SK-N-SH treated with all-trans-retinoic acid at 6 μM for 48 hours (cell line): Measurements from ENCODE around the gene POLD1.

Source experiments
- ATAC-seq: fragments of 200-7000 bp; cut with Tn5 transposase; 3 replicates; pipeline ENCODE4 v1.9.1; 2020; ENCODE audit warnings: mild to moderate bottlenecking, moderate library complexity
- ARNTL ChIP-seq: fragments of 450-650 bp; formaldehyde crosslinking; IDR thresholded peaks from 2 replicates; pipeline ENCODE4 v1.5.0; 2020; ENCODE audit warnings: low read depth, mild to moderate bottlenecking, moderate library complexity, borderline replicate concordance
- BACH2 ChIP-seq: fragments of 250-450 bp; sonication (Bioruptor Pico); IDR thresholded peaks from 2 replicates; pipeline ENCODE4 v1.9.0; 2021; ENCODE audit warnings: mild to moderate bottlenecking, borderline replicate concordance
- CSDC2 ChIP-seq: fragments of 250-450 bp; sonication (Bioruptor Pico); IDR thresholded peaks from 2 replicates; pipeline ENCODE4 v1.5.0; 2020; ENCODE audit warnings: mild to moderate bottlenecking, moderate library complexity
- ESRRG ChIP-seq: fragments of 250-450 bp; sonication (Bioruptor Pico); IDR thresholded peaks from 2 replicates; pipeline ENCODE4 v1.6.1; 2021; ENCODE audit warnings: mild to moderate bottlenecking
- GLIS3 ChIP-seq: fragments of 250-450 bp; sonication (Bioruptor Pico); IDR thresholded peaks from 2 replicates; pipeline ENCODE4 v1.5.0; 2020; ENCODE audit warnings: mild to moderate bottlenecking, moderate library complexity
- ISL1 ChIP-seq: fragments of 250-450 bp; sonication (Bioruptor Pico); IDR thresholded peaks from 2 replicates; pipeline ENCODE4 v2.1.2; 2022; ENCODE audit warnings: mild to moderate bottlenecking, moderate library complexity
- OSR1 ChIP-seq: fragments of 250-450 bp; sonication (Bioruptor Pico); IDR thresholded peaks from 2 replicates; pipeline ENCODE4 v1.8.0; 2022; ENCODE audit warnings: moderate library complexity, mild to moderate bottlenecking, inconsistent platforms
- PPARA ChIP-seq: fragments of 250-450 bp; sonication (Bioruptor Pico); IDR thresholded peaks from 2 replicates; pipeline ENCODE4 v1.5.0; 2020; ENCODE audit warnings: mild to moderate bottlenecking, borderline replicate concordance
- RARB ChIP-seq: fragments of 250-450 bp; sonication (Bioruptor Pico); IDR thresholded peaks from 2 replicates; pipeline ENCODE4 v1.8.0; 2021; ENCODE audit warnings: mild to moderate bottlenecking, moderate library complexity
- SNAI2 ChIP-seq: fragments of 250-450 bp; sonication (Bioruptor Pico); IDR thresholded peaks from 2 replicates; pipeline ENCODE4 v1.5.0; 2020; ENCODE audit warnings: mild to moderate bottlenecking, moderate library complexity
- TCF4 ChIP-seq: fragments of 250-450 bp; sonication (Bioruptor Pico); IDR thresholded peaks from 2 replicates; pipeline ENCODE4 v1.8.0; 2021; ENCODE audit warnings: mild to moderate bottlenecking, moderate library complexity, borderline replicate concordance
- TOX ChIP-seq: fragments of 250-450 bp; sonication (Bioruptor Pico); IDR thresholded peaks from 2 replicates; pipeline ENCODE4 v1.8.0; 2021; ENCODE audit warnings: mild to moderate bottlenecking, moderate library complexity, borderline replicate concordance
- ZC3H10 ChIP-seq: fragments of 250-450 bp; sonication (Bioruptor Pico); IDR thresholded peaks from 2 replicates; pipeline ENCODE4 v1.5.1; 2021; ENCODE audit warnings: mild to moderate bottlenecking, moderate library complexity
- ZFP3 ChIP-seq: fragments of 250-450 bp; sonication (Bioruptor Pico); IDR thresholded peaks from 2 replicates; pipeline ENCODE4 v1.5.0; 2020; ENCODE audit warnings: mild to moderate bottlenecking, moderate library complexity
- ZFP30 ChIP-seq: fragments of 450-650 bp; formaldehyde crosslinking; IDR thresholded peaks from 2 replicates; pipeline ENCODE4 v1.5.0; 2022; ENCODE audit warnings: mild to moderate bottlenecking, moderate library complexity
- ZNF565 ChIP-seq: fragments of 450-650 bp; formaldehyde crosslinking; conservative IDR thresholded peaks from 2 replicates; pipeline ENCODE4 v1.5.0; 2020; ENCODE audit warnings: low read depth, mild to moderate bottlenecking, moderate library complexity
- ZNF70 ChIP-seq: fragments of 450-650 bp; formaldehyde crosslinking; IDR thresholded peaks from 2 replicates; pipeline ENCODE4 v1.5.0; 2020; ENCODE audit warnings: mild to moderate bottlenecking, moderate library complexity
- ZNF8 ChIP-seq: fragments of 450-650 bp; formaldehyde crosslinking; IDR thresholded peaks from 2 replicates; pipeline ENCODE4 v1.5.0; 2020; ENCODE audit warnings: mild to moderate bottlenecking, moderate library complexity
- TF ChIP-seq, protein P1 (sequence below): fragments of 250-450 bp; sonication (Bioruptor Pico); IDR thresholded peaks from 2 replicates; pipeline ENCODE4 v1.8.0; 2021; ENCODE audit warnings: low read depth, mild to moderate bottlenecking, moderate library complexity, borderline replicate concordance
- TF ChIP-seq, protein P2 (sequence below): fragments of 250-450 bp; sonication (Bioruptor Pico); IDR thresholded peaks from 2 replicates; pipeline ENCODE4 v1.8.0; 2020; ENCODE audit warnings: mild to moderate bottlenecking, moderate library complexity, borderline replicate concordance
- TF ChIP-seq, protein P3 (sequence below): fragments of 250-450 bp; sonication (Bioruptor Pico); IDR thresholded peaks from 2 replicates; pipeline ENCODE4 v1.5.0; 2020; ENCODE audit warnings: mild to moderate bottlenecking, moderate library complexity
- TF ChIP-seq, protein P4 (sequence below): fragments of 250-450 bp; sonication (Bioruptor Pico); IDR thresholded peaks from 2 replicates; pipeline ENCODE4 v1.5.1; 2021; ENCODE audit warnings: mild to moderate bottlenecking, moderate library complexity

POLD1 gene

DNA sequence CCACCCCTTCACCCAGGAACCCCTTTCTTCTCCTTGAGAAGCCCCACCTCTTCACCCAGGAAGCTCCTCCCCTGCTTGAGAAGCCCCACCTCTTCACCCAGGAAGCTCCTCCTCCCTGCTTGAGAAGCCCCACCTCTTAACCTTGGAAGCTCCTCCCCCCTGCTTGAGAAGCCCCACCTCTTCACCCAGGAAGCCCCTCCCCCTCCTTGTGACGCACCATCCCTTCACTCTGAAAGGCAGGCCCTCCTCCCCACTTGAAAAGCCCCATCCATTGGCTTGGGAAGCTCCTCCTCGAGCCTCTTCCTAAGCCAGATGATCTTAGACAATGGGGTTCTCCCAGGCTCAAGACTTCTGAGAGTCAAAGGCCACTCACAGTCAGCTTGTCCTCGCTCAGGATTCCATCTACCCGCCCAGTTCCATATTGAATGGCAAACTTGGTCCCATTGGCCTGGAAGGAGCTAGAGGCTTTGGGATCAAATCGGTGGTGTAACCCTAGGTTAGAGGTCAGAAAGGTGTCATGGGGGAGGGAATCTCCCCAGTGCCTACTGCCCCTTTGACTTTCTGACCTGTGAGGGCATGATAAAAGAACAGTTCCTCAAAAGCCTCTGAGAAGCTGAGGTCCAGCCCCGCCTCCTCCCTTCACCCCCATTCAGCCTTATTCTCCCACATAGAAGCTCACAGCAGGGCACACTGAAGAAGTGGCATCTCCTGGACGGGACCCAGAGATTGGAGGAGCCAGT lies 22.7 kb upstream of the POLD1 start:
- no peak for ATAC-seq
- no peak for TF ChIP-seq ESRRG (CRISPR knock-in tag)
- TF ChIP-seq CSDC2 (CRISPR knock-in tag) = no peak
- TF ChIP-seq OSR1 = no peak
- no peak for TF ChIP-seq BACH2 (CRISPR knock-in tag)
- TF ChIP-seq, protein P1, sequence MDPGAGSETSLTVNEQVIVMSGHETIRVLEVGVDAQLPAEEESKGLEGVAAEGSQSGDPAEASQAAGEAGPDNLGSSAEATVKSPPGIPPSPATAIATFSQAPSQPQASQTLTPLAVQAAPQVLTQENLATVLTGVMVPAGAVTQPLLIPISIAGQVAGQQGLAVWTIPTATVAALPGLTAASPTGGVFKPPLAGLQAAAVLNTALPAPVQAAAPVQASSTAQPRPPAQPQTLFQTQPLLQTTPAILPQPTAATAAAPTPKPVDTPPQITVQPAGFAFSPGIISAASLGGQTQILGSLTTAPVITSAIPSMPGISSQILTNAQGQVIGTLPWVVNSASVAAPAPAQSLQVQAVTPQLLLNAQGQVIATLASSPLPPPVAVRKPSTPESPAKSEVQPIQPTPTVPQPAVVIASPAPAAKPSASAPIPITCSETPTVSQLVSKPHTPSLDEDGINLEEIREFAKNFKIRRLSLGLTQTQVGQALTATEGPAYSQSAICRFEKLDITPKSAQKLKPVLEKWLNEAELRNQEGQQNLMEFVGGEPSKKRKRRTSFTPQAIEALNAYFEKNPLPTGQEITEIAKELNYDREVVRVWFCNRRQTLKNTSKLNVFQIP (CRISPR knock-in tag) = no peak
- TF ChIP-seq, protein P2, sequence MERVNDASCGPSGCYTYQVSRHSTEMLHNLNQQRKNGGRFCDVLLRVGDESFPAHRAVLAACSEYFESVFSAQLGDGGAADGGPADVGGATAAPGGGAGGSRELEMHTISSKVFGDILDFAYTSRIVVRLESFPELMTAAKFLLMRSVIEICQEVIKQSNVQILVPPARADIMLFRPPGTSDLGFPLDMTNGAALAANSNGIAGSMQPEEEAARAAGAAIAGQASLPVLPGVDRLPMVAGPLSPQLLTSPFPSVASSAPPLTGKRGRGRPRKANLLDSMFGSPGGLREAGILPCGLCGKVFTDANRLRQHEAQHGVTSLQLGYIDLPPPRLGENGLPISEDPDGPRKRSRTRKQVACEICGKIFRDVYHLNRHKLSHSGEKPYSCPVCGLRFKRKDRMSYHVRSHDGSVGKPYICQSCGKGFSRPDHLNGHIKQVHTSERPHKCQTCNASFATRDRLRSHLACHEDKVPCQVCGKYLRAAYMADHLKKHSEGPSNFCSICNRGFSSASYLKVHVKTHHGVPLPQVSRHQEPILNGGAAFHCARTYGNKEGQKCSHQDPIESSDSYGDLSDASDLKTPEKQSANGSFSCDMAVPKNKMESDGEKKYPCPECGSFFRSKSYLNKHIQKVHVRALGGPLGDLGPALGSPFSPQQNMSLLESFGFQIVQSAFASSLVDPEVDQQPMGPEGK (CRISPR knock-in tag) = no peak
- no peak for TF ChIP-seq ZNF70
- no peak for TF ChIP-seq ZFP30 (CRISPR knock-in tag)
- TF ChIP-seq ZNF8 (CRISPR knock-in tag) = no peak
- TF ChIP-seq, protein P3, sequence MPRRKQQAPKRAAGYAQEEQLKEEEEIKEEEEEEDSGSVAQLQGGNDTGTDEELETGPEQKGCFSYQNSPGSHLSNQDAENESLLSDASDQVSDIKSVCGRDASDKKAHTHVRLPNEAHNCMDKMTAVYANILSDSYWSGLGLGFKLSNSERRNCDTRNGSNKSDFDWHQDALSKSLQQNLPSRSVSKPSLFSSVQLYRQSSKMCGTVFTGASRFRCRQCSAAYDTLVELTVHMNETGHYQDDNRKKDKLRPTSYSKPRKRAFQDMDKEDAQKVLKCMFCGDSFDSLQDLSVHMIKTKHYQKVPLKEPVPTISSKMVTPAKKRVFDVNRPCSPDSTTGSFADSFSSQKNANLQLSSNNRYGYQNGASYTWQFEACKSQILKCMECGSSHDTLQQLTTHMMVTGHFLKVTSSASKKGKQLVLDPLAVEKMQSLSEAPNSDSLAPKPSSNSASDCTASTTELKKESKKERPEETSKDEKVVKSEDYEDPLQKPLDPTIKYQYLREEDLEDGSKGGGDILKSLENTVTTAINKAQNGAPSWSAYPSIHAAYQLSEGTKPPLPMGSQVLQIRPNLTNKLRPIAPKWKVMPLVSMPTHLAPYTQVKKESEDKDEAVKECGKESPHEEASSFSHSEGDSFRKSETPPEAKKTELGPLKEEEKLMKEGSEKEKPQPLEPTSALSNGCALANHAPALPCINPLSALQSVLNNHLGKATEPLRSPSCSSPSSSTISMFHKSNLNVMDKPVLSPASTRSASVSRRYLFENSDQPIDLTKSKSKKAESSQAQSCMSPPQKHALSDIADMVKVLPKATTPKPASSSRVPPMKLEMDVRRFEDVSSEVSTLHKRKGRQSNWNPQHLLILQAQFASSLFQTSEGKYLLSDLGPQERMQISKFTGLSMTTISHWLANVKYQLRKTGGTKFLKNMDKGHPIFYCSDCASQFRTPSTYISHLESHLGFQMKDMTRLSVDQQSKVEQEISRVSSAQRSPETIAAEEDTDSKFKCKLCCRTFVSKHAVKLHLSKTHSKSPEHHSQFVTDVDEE (CRISPR knock-in tag) = no peak
- no peak for TF ChIP-seq ISL1 (CRISPR knock-in tag)
- no peak for TF ChIP-seq TCF4 (CRISPR knock-in tag)
- no peak for TF ChIP-seq ZC3H10 (CRISPR knock-in tag)
- TF ChIP-seq ZNF565 (CRISPR knock-in tag) = no peak
- TF ChIP-seq ARNTL (CRISPR knock-in tag) = no peak
- TF ChIP-seq TOX = no peak

- TF ChIP-seq TOX (no peak), SNAI2 (CRISPR knock-in tag) (no peak), BACH2 (CRISPR knock-in tag) (no peak), ZNF70 (no peak), ZC3H10 (CRISPR knock-in tag) (no peak), ZFP3 (no peak), ARNTL (CRISPR knock-in tag) (no peak), PPARA (CRISPR knock-in tag) (no peak), RARB (CRISPR knock-in tag) (no peak), ZFP30 (CRISPR knock-in tag) (no peak), GLIS3 (no peak), ZNF8 (CRISPR knock-in tag) (no peak), ZNF565 (CRISPR knock-in tag) (no peak), ESRRG (CRISPR knock-in tag) (no peak)
- TF ChIP-seq, protein P1 (CRISPR knock-in tag) = no peak
- TF ChIP-seq, protein P2 (CRISPR knock-in tag) = no peak
- TF ChIP-seq, protein P4, sequence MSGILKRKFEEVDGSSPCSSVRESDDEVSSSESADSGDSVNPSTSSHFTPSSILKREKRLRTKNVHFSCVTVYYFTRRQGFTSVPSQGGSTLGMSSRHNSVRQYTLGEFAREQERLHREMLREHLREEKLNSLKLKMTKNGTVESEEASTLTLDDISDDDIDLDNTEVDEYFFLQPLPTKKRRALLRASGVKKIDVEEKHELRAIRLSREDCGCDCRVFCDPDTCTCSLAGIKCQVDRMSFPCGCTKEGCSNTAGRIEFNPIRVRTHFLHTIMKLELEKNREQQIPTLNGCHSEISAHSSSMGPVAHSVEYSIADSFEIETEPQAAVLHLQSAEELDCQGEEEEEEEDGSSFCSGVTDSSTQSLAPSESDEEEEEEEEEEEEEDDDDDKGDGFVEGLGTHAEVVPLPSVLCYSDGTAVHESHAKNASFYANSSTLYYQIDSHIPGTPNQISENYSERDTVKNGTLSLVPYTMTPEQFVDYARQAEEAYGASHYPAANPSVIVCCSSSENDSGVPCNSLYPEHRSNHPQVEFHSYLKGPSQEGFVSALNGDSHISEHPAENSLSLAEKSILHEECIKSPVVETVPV (CRISPR knock-in tag) = no peak
- ATAC-seq = no peak
These were observed 22.1 kb upstream of the POLD1 start for GRCh38 chr19:50362030-50362412.
